Smooth muscle cell (in vitro differentiated cells): ENCODE results near the gene SRPRB. TPM values are rescaled to one million over a fixed set of nuclear protein-coding genes. Genes with fewer than 3 reads are reported as not detected.

Experiments
- DNase-seq: peaks from one replicate; lab custom pipeline; 2025; ENCODE audit not compliant: unreplicated experiment; lab: John Stamatoyannopoulos, UW
- H2AFZ ChIP-seq: fragments of 200-600 bp; sonication (generic); 2 replicates; pipeline ENCODE4 v1.6.0; 2016; ENCODE audit warnings: antibody characterized with exemption, low read depth, mild to moderate bottlenecking
- H3F3A ChIP-seq: fragments of 200-600 bp; sonication (generic); 2 replicates; pipeline ENCODE4 v1.6.0; 2017; ENCODE audit warnings: antibody characterized with exemption, low read depth
- H3K27ac ChIP-seq: fragments of 200-600 bp; sonication (generic); 2 replicates; pipeline ENCODE4 v1.5.1; 2016; ENCODE audit warnings: low read depth, mild to moderate bottlenecking
- H3K27me3 ChIP-seq: fragments of 200-600 bp; sonication (generic); 2 replicates; pipeline ENCODE4 v1.6.1; 2016; ENCODE audit warnings: low read depth, mild to moderate bottlenecking
- H3K36me3 ChIP-seq: fragments of 200-600 bp; sonication (generic); 2 replicates; pipeline ENCODE4 v1.5.1; 2016; ENCODE audit warnings: low read depth
- H3K4me1 ChIP-seq: fragments of 200-600 bp; sonication (generic); 2 replicates; pipeline ENCODE4 v1.5.1; 2016; ENCODE audit warnings: low read depth
- H3K4me2 ChIP-seq: fragments of 200-600 bp; sonication (generic); 2 replicates; pipeline ENCODE4 v1.6.0; 2016; ENCODE audit warnings: mild to moderate bottlenecking
- H3K4me3 ChIP-seq: fragments of 200-600 bp; sonication (generic); 2 replicates; pipeline ENCODE4 v1.5.1; 2016; ENCODE audit warnings: mild to moderate bottlenecking
- H3K79me2 ChIP-seq: fragments of 200-600 bp; sonication (generic); 2 replicates; pipeline ENCODE4 v1.6.0; 2016; ENCODE audit warnings: low read depth, mild to moderate bottlenecking
- H3K9ac ChIP-seq: fragments of 200-600 bp; sonication (generic); 2 replicates; pipeline ENCODE4 v1.6.0; 2016; ENCODE audit warnings: low read depth
- H3K9me3 ChIP-seq: fragments of 200-600 bp; sonication (generic); replicated peaks from 2 replicates; pipeline ENCODE4 v1.5.1; 2016; ENCODE audit warnings: low read depth
- H4K20me1 ChIP-seq: fragments of 200-600 bp; sonication (generic); 2 replicates; pipeline ENCODE4 v1.6.0; 2016; ENCODE audit warnings: low read depth
- WGBS: methylation state at CpG from one replicate; pipeline ENCODE4 v1.1.7; 2016; ENCODE audit warnings: low lambda C conversion rate; 5-methylcytosine and 5-hydroxymethylcytosine counted together
- polyA plus RNA-seq: library from polyadenylated mRNA; unstranded; fragments of >200 nt; fragmentation: Nextera tagmentation; extraction: Ambion mirVana; gene quantifications from 2 replicates; pipeline ENCODE4 v1.2.1, GENCODE V29; 2016
- total RNA-seq: library from RNA; depleted of rRNA; stranded (reverse); fragments of >200 nt; gene quantifications from 2 replicates; pipeline ENCODE4 v1.2.3, GENCODE V29; 2014
- TF ChIP-seq, protein P1 (sequence below): fragments of 200-600 bp; sonication (generic); IDR thresholded peaks from 2 replicates; pipeline ENCODE4 v1.5.1; 2017; ENCODE audit warnings: borderline replicate concordance, mild to moderate bottlenecking, antibody characterized with exemption; ENCODE audit not compliant: insufficient read depth, poor library complexity, severe bottlenecking

The SRPRB gene
- total and polyA plus RNA-seq, 2 experiments from 2014 or later, result 59.3 to 78.9 TPM

DNA sequence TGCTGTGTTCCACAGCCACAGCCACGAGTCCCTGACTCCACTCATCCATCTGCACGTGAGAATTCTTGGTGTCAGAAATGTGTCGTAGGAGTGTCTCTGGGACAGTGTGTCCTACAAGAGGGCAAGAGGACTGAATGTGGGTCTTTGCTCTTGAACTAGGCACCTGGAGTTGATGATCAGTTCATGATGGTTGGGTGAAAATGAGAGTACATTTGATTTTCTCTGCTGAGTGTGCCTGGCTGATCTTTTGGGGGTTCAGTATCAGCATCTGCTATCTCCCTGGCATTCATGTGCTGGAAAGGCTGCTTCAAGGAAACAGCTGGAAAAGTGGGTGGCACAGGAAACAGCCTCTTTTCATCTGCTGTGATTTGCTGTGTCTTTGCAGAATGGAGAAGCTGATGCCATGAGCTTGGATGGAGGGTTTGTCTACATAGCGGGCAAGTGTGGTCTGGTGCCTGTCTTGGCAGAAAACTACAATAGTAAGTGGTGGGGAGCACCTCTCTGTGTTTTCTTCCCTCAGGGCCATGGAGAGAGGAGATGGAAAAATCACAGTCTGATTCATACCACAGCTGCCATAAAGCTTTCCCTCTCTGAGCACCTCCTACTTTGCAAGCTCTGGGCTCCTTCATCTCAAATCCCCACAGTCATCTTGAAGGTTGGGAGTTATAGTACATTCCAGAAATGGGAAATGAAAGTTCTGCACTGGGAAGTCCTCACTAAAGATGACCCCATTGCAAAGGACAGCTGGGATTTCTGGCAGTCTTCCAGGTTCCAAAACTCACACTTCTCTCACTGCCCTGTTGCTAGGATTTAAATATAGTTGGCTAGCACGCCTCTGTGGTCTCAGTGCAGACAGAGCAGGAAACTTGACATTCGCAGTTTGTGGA lies 41.6 kb upstream of the SRPRB start:
- H3K27ac ChIP-seq, result no peak overlapping the region
- H3F3A ChIP-seq, result no peaks in the 10 kb centered on the region
- WGBS, result 76% methylated on average over 6 of the region's 6 CpGs
- H3K27me3 ChIP-seq, result peaks cover 15% of the 10 kb centered on the region
- no peak overlapping the region for H2AFZ ChIP-seq
- H3K4me1 ChIP-seq, result no peaks in the 10 kb centered on the region
- TF ChIP-seq, protein P1, sequence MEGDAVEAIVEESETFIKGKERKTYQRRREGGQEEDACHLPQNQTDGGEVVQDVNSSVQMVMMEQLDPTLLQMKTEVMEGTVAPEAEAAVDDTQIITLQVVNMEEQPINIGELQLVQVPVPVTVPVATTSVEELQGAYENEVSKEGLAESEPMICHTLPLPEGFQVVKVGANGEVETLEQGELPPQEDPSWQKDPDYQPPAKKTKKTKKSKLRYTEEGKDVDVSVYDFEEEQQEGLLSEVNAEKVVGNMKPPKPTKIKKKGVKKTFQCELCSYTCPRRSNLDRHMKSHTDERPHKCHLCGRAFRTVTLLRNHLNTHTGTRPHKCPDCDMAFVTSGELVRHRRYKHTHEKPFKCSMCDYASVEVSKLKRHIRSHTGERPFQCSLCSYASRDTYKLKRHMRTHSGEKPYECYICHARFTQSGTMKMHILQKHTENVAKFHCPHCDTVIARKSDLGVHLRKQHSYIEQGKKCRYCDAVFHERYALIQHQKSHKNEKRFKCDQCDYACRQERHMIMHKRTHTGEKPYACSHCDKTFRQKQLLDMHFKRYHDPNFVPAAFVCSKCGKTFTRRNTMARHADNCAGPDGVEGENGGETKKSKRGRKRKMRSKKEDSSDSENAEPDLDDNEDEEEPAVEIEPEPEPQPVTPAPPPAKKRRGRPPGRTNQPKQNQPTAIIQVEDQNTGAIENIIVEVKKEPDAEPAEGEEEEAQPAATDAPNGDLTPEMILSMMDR, result no peak
- no peaks in the 10 kb centered on the region for H3K9me3 ChIP-seq
- no peaks in the 10 kb centered on the region for H4K20me1 ChIP-seq
- DNase-seq, result no peak
- no peaks in the 10 kb centered on the region for H3K79me2 ChIP-seq
- H3K4me3 ChIP-seq, result no peak overlapping the region
- H3K9ac ChIP-seq, result no peak overlapping the region
- H3K36me3 ChIP-seq, result no peaks in the 10 kb centered on the region
- H3K4me2 ChIP-seq, result no peak overlapping the region

DNA sequence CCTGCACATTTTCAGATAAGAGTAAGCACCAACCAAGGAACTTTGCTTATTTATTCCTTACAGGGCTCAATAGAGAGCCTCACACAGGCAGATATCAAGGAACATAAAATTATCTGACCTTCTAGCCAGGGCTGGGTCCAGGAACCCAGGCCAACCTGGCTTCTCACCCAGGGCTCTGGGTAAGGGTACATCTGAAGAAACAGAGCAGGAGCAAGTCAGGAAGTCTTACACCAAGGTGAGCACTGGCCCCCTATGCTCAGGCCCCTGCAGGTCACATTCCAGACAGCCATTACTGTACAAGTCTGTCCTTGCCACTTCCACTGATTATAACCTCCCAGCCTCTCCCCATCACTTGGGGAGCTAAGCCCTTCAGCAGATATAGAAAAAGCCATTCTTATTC lies 40.4 kb upstream of the SRPRB start:
- no peak overlapping the region for H3K4me2 ChIP-seq
- H3K9me3 ChIP-seq, result no peaks in the 10 kb centered on the region
- H3K36me3 ChIP-seq, result no peaks in the 10 kb centered on the region
- no peak overlapping the region for H2AFZ ChIP-seq
- H3K4me1 ChIP-seq, result no peaks in the 10 kb centered on the region
- no peak for DNase-seq
- no peak overlapping the region for H3K4me3 ChIP-seq
- no peaks in the 10 kb centered on the region for H3F3A ChIP-seq
- peaks cover 15% of the 10 kb centered on the region for H3K27me3 ChIP-seq
- H4K20me1 ChIP-seq, result no peaks in the 10 kb centered on the region
- no peaks in the 10 kb centered on the region for H3K79me2 ChIP-seq
- no peak overlapping the region for H3K27ac ChIP-seq
- TF ChIP-seq, protein P1, result no peak
- H3K9ac ChIP-seq, result no peak overlapping the region

DNA sequence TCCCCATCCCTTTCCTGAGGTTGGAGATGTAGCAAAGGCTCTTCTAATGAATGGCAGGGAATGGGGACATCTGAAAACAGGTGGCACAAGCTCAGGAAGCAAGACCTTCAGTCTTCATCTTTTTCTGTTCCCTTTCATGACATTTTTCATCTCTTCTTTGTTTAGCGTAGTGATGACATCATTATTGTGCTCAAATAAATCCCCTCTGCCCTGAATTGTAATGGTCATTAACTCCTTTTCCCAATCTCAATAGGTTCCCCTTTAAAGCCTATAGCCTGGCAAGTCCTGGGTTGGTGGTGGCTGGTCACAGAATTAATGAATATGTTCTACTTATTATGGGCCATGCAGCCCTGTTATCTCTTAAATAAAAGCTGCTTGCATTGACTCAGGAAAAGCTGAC lies 38.0 kb upstream of the SRPRB start:
- H3K27ac ChIP-seq, result no peak overlapping the region
- no peak overlapping the region for H3K9ac ChIP-seq
- H3K4me3 ChIP-seq, result no peak overlapping the region
- H3K9me3 ChIP-seq, result no peaks in the 10 kb centered on the region
- TF ChIP-seq, protein P1, result no peak
- H3K4me1 ChIP-seq, result no peaks in the 10 kb centered on the region
- WGBS, result 96% methylated on average over 1 of the region's 1 CpG
- no peak overlapping the region for H2AFZ ChIP-seq
- H3F3A ChIP-seq, result no peaks in the 10 kb centered on the region
- H3K4me2 ChIP-seq, result no peak overlapping the region
- no peaks in the 10 kb centered on the region for H3K79me2 ChIP-seq
- H3K27me3 ChIP-seq, result peaks cover 3% of the 10 kb centered on the region
- no peaks in the 10 kb centered on the region for H3K36me3 ChIP-seq
- no peaks in the 10 kb centered on the region for H4K20me1 ChIP-seq
- DNase-seq, result no peak

DNA sequence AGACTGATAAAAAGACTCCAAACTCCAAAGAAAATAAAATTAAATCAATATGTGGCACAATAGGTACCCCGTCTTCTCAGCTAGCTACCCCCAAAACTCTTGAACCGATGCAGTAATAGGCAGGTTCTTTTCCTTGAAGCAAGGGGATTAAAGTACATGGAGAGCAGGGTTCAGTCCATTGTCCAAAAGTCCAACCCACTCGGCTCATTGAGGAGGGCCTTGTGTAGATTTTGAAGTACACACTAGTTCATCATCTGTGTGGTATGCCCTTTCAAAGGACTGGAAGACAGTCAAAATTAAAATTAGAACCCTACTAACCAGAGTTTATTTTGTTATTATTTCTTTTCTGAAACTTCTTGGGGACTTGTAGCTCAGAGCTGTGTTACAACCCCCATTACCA lies 36.1 kb upstream of the SRPRB start:
- H3K36me3 ChIP-seq, result no peaks in the 10 kb centered on the region

More for the DNA sequence above, 36.1 kb upstream of the SRPRB start:
- H3F3A ChIP-seq, result no peaks in the 10 kb centered on the region
- no peaks in the 10 kb centered on the region for H3K27me3 ChIP-seq
- H3K27ac ChIP-seq, result no peak overlapping the region
- H3K4me3 ChIP-seq, result no peak overlapping the region
- DNase-seq, result no peak
- H3K79me2 ChIP-seq, result no peaks in the 10 kb centered on the region
- H3K4me1 ChIP-seq, result no peaks in the 10 kb centered on the region
- H2AFZ ChIP-seq, result no peak overlapping the region
- H4K20me1 ChIP-seq, result no peaks in the 10 kb centered on the region
- WGBS, result 89% methylated on average over 3 of the region's 3 CpGs
- TF ChIP-seq, protein P1, result no peak
- no peak overlapping the region for H3K4me2 ChIP-seq
- H3K9ac ChIP-seq, result no peak overlapping the region
- H3K9me3 ChIP-seq, result no peaks in the 10 kb centered on the region
